Superior temporal gyrus (tissue), 1 donor: ENCODE measurements around the gene DLGAP4.

Source experiments
- DNase-seq: peaks from one replicate; pipeline ENCODE4 v3.0.0-alpha.2; 2016; ENCODE audit errors: extremely low spot score

DLGAP4 gene

DNA sequence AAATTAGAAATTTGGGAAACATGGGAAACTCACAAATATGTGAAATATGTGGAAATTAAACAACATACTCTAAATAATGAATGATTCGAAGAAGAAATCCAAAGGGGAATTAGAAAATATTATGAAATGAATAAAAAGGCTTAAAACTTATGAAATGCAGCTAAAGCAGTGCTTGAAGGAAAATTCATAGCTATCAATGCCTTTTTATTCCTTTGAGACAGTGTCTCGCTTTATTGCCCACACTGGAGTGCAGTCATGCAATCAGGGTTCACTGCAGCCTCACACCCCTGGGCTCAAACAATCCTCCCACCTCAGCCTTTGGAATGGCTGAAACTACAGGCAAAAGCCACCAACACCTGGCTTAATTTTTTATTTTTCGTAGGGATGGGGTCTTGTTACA is 259.4 kb downstream of the DLGAP4 start:
- no peak for DNase-seq

DNA sequence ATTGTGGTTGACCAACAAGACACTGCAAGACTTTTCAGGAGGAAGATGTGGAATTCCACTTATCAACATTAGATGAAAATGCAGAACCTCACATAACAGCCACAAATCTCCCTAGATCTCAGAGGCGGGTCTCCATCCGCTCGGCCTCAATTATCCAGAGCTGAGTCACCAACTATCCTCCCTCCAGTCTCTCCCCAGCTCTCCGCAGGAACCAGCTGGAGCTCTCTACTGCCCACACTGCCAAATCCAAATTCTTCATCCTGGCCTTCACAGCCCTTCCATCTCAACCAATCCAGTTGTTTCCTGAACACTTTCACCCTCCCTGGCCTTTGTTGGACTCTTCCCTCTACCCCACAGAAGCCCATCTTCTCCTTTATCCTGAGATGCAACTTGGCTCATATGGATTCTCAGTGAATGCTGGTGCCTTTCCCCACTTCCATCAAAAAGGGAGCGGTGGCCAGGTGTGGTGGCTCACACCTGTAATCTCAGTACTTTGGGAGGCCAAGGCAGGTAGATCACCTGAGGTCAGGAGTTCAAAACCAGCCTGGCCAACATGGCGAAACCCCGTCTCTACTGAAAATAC is 263.8 kb downstream of the DLGAP4 start:
- no peak for DNase-seq

DNA sequence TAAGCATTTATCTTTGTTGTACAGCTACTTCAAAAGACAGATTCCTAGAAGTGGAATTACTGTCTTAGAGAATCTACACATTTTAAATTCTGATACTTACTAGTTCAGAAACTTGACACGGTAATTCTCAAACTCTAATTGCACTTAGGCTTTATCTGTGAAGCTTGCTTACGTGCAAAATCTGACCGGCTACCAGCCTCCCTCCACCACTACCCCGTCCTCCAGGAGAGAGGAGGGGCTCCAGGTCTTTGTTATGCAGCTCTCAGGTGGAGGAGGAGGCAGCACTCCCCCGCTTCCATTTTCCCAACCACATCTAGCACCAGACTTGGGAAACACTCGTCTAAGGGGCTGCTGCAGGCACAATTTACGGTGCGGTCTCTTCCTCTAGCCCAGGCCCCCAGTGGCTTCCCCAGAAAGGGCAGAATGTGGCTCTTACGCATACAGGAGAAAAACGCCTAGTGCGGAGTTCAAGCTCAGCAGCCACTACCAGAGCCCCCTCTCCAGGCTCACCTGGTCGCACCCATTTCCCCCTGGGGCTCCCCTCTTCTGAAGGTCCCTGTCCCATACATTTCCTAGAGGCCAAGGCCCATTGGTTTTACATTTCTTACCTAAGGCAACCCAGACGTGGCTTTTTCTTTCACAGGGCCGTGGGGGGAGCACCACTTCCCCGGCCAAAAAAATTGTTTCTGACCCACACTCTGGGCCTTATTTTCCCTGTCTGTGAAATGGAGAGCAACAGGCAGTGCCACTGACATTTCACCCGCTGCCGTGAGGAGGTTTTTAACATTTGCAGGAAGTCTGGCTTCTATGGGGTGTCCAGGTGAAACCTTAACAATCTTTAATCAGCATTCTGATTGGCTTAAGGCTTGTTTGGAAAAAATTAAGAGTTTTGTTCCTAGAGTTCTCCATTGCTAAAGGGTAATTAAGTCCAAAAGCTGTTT is 265.7 kb downstream of the DLGAP4 start:
- DNase-seq, result no peak

DNA sequence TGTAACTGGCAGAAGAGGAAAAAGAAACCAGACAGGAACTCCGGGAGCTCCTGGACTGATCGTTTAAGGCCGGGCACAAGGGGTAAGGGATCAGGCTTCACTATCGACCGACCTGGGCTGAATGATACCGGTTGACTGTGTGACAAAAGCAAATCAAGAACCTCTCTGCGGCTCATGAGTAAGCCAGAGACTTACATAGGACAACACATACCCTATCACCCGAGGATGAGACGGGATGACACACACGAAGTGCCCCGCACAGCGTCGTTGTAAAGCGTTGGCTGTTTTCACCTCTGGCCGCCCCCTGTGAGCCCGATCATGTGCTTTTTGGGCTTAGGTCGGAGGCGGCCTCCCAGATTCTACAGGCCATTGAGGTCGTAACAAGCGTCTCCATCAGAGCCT is 266.6 kb downstream of the DLGAP4 start:
- no peak for DNase-seq

GRCh38 chr20:36573103-36573797 is 267.1 kb downstream of the DLGAP4 start, which contains the start of gene TGIF2:
TSS of gene TGIF2 (plus strand) at chr20:36573597. CDS start at chr20:36578775, 5,178 bp downstream.
- no peak for DNase-seq

DNA sequence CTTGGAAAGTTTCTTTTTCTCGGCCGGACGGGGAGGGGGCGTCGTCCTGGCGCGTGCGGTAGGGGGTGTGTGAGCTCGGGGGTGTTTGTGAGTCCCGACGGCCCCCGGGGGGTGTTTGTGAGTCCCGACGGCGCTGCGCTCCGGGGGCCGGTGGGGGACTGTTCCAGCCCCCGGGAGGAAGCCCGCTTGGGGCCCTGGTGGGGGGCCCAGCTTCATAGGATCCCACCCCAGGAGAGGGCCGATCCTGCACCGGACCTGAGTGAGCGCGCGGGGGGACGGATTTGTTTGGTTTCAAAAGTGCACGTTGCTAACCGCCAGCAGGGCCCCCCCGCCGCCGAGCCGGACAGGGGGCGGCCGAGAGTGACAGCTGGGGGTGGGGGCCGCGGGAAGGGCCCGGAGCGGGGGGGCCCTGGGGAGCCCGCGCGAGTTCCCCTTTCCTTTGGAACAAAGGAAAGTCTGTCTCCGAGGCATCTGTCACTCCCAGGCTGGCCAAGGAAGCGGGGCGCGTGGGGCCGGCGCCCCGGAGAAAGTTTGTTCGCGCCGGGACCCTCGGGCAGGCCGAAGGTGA is 267.7 kb downstream of the DLGAP4 start:
- DNase-seq, result no peak

GRCh38 chr20:36574366-36575135 is 268.4 kb downstream of the DLGAP4 start:
- DNase-seq, result no peak

DNA sequence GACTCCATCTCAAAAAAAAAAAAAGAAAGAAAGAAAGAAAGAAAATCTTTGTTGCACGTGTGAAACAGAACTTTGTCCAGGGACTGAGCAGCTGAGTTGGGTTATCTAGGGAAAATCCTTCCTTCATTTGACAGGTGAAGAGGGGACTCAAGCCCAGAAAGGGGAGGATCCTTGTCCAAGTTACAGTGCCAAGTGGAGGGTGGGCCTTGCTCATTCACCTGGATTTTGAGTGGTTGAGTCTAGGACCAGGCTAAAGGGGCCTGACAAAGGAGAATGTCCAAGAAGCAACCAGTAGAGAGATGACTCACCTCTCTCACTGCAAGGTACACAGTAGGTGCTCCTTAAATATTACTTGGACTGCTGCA is 269.9 kb downstream of the DLGAP4 start:
- DNase-seq, result no peak
